HCEC 1CT (cell line): ENCODE measurements around the gene TYRO3.
"Not testable (repeated sequence)": the region's sequence is repeated elsewhere in the genome, so short reads cannot be mapped to it uniquely, and the experiment has no call there.

Source experiments
- DNase-seq: peaks from one replicate; pipeline ENCODE4 v3.0.0-alpha.2; 2017

Gene TYRO3

GRCh38 chr15:41577863-41578735, 19.1 kb downstream of the TYRO3 start:
- DNase-seq, result no peak

GRCh38 chr15:41578736-41579383, 19.8 kb downstream of the TYRO3 start:
- DNase-seq, result no peak

- DNase-seq, result no peak
Measured at GRCh38 chr15:41581110-41581509, 22.1 kb downstream of the TYRO3 start.

GRCh38 chr15:41583795-41584194, 24.8 kb downstream of the TYRO3 start:
- no peak for DNase-seq

GRCh38 chr15:41584636-41585126, 25.7 kb downstream of the TYRO3 start:
- no peak for DNase-seq

GRCh38 chr15:41585127-41586047, 26.4 kb downstream of the TYRO3 start:
- peak; percentile 29 for DNase-seq

GRCh38 chr15:41586531-41587282, 27.7 kb downstream of the TYRO3 start:
- DNase-seq, result not testable (repeated sequence)

- DNase-seq, result not testable (repeated sequence)
Measured at GRCh38 chr15:41589018-41589417, 30.0 kb downstream of the TYRO3 start.

- DNase-seq, result not testable (repeated sequence)
Measured at GRCh38 chr15:41589571-41589970, 30.6 kb downstream of the TYRO3 start.

GRCh38 chr15:41591217-41591616, 32.2 kb downstream of the TYRO3 start:
- not testable (repeated sequence) for DNase-seq

- not testable (repeated sequence) for DNase-seq
Measured at GRCh38 chr15:41592718-41593117, 33.7 kb downstream of the TYRO3 start.

- DNase-seq, result no peak
Measured at GRCh38 chr15:41594801-41595746, 36.1 kb downstream of the TYRO3 start.

GRCh38 chr15:41596972-41597371, 38.0 kb downstream of the TYRO3 start:
- DNase-seq, result no peak

GRCh38 chr15:41597787-41598186, 38.8 kb downstream of the TYRO3 start:
- DNase-seq, result no peak

- DNase-seq, result no peak
Measured at GRCh38 chr15:41599061-41599460, 40.0 kb downstream of the TYRO3 start.

GRCh38 chr15:41603411-41603935, 44.5 kb downstream of the TYRO3 start:
- no peak for DNase-seq

GRCh38 chr15:41603941-41604911, 45.2 kb downstream of the TYRO3 start:
- peak; percentile 87 for DNase-seq

- DNase-seq, result no peak
Measured at GRCh38 chr15:41605566-41605965, 46.6 kb downstream of the TYRO3 start.

- peak; percentile 94 for DNase-seq
Measured at GRCh38 chr15:41606997-41607396, 48.0 kb downstream of the TYRO3 start.
